WTC11 (cell line): Measurements from ENCODE around the gene MAGI2. TPM values are rescaled to one million over a fixed set of nuclear protein-coding genes. Genes with fewer than 3 reads are reported as not detected.

Source experiments
- ATAC-seq: fragments of 200-7000 bp; cut with Tn5 transposase; 2 replicates; pipeline ENCODE4 v1.10.0; 2021; ENCODE audit warnings: mild to moderate bottlenecking, moderate library complexity
- CTCF ChIA-PET: fragments of 300-600 bp; sonication (Branson Sonifier 250); formaldehyde crosslinking; loops from one replicate; lab custom pipeline; 2021; ENCODE audit warnings: antibody characterized with exemption; lab: Charles Lee
- POLR2A ChIA-PET: fragments of 350-600 bp; sonication (Branson Sonifier 250); formaldehyde crosslinking; loops from one replicate; lab custom pipeline; 2021; ENCODE audit warnings: antibody characterized with exemption; lab: Charles Lee
- DNase-seq: peaks from one replicate; pipeline ENCODE4 v3.0.0; 2021; ENCODE audit warnings: low spot score
- H3K27ac Mint-ChIP-seq: 2 replicates; pipeline ENCODE4 v1.8.0; 2021; ENCODE audit warnings: mixed read lengths
- H3K27me3 Mint-ChIP-seq: 2 replicates; pipeline ENCODE4 v1.8.0; 2021; ENCODE audit warnings: low read depth, mild to moderate bottlenecking, moderate library complexity, mixed read lengths
- H3K36me3 Mint-ChIP-seq: 2 replicates; pipeline ENCODE4 v1.8.0; 2021; ENCODE audit warnings: mixed read lengths
- H3K4me1 Mint-ChIP-seq: 2 replicates; pipeline ENCODE4 v1.8.0; 2022; ENCODE audit warnings: mixed read lengths
- H3K4me3 Mint-ChIP-seq: 2 replicates; pipeline ENCODE4 v1.8.0; 2021; ENCODE audit warnings: mild to moderate bottlenecking, moderate library complexity, mixed read lengths
- H3K9me3 Mint-ChIP-seq: 2 replicates; pipeline ENCODE4 v1.8.0; 2021; ENCODE audit warnings: mixed read lengths
- CBFB ChIP-seq: sonication (generic); formaldehyde crosslinking; IDR thresholded peaks from 2 replicates; pipeline ENCODE4 v1.8.1; 2022; ENCODE audit warnings: mild to moderate bottlenecking, low read depth, missing genetic modification reagents
- CREB1 ChIP-seq: sonication (generic); formaldehyde crosslinking; IDR thresholded peaks from 2 replicates; pipeline ENCODE4 v1.8.0; 2023; ENCODE audit warnings: mild to moderate bottlenecking, missing genetic modification reagents
- ESRRA ChIP-seq: sonication (generic); formaldehyde crosslinking; IDR thresholded peaks from 2 replicates; pipeline ENCODE4 v1.8.1; 2022; ENCODE audit warnings: mild to moderate bottlenecking, missing genetic modification reagents, borderline replicate concordance
- FOXK1 ChIP-seq: sonication (generic); formaldehyde crosslinking; IDR thresholded peaks from 2 replicates; pipeline ENCODE4 v1.8.0; 2022; ENCODE audit warnings: mild to moderate bottlenecking, moderate library complexity, missing genetic modification reagents
- GABPB1 ChIP-seq: sonication (generic); formaldehyde crosslinking; IDR thresholded peaks from 2 replicates; pipeline ENCODE4 v1.8.1; 2023; ENCODE audit warnings: mild to moderate bottlenecking, missing genetic modification reagents
- NR1H2 ChIP-seq: sonication (generic); formaldehyde crosslinking; IDR thresholded peaks from 2 replicates; pipeline ENCODE4 v1.9.0; 2021; ENCODE audit warnings: mild to moderate bottlenecking, moderate library complexity, missing genetic modification reagents
- OVOL2 ChIP-seq: fragments of 250-450 bp; sonication (Bioruptor Pico); IDR thresholded peaks from 2 replicates; pipeline ENCODE4 v1.9.0; 2021; ENCODE audit warnings: mild to moderate bottlenecking, borderline replicate concordance
- ZNF317 ChIP-seq: sonication (generic); formaldehyde crosslinking; IDR thresholded peaks from 2 replicates; pipeline ENCODE4 v1.8.1; 2023; ENCODE audit warnings: low read depth, mild to moderate bottlenecking, moderate library complexity, missing genetic modification reagents, borderline replicate concordance
- ZNF423 ChIP-seq: fragments of 250-450 bp; sonication (Bioruptor Pico); IDR thresholded peaks from 2 replicates; pipeline ENCODE4 v2.1.2; 2022; ENCODE audit warnings: mild to moderate bottlenecking, moderate library complexity
- total RNA-seq: library from RNA; stranded (reverse); gene quantifications from 3 replicates; pipeline ENCODE4 v1.2.3, GENCODE V29; 2021
- TF ChIP-seq, protein P1 (sequence below): fragments of 200-600 bp; IDR thresholded peaks from 2 replicates; pipeline ENCODE4 v1.8.0; 2022; ENCODE audit warnings: antibody characterized with exemption
- TF ChIP-seq, protein P2 (sequence below): fragments of 250-450 bp; sonication (Bioruptor Pico); IDR thresholded peaks from 2 replicates; pipeline ENCODE4 v1.9.0; 2021; ENCODE audit warnings: moderate library complexity, mild to moderate bottlenecking, inconsistent platforms, borderline replicate concordance
- TF ChIP-seq, protein P3 (sequence below): sonication (generic); formaldehyde crosslinking; IDR thresholded peaks from 2 replicates; pipeline ENCODE4 v1.8.1; 2022; ENCODE audit warnings: mild to moderate bottlenecking, missing genetic modification reagents, moderate library complexity, borderline replicate concordance
- TF ChIP-seq, protein P4 (sequence below): sonication (generic); formaldehyde crosslinking; IDR thresholded peaks from 2 replicates; pipeline ENCODE4 v1.8.1; 2023; ENCODE audit warnings: mild to moderate bottlenecking, missing genetic modification reagents, moderate library complexity
- TF ChIP-seq, protein P5 (sequence below): sonication (generic); formaldehyde crosslinking; IDR thresholded peaks from 2 replicates; pipeline ENCODE4 v1.8.0; 2023; ENCODE audit warnings: mild to moderate bottlenecking, missing genetic modification reagents

Gene MAGI2
- total RNA-seq, 1 experiment from 2014 or later, result 26.6 TPM

DNA sequence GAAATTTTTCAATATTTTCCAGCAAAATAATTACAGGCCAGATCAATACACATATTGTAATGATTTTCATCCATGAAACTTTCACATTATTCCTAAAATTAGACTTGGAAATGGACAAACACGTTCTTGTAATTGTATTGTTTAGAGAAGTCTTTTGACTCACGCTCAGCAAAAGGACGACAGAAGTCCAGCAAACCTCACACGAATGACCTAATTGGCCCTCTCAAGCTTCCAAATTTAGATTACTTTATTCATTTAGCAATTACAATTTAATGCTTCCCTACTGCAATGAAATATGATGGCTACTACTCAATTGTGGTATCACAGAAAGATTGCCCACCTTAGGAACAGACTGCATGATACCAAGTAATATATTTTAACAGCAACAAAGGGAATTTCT is 702.2 kb downstream of the MAGI2 start:
- CTCF ChIA-PET, result no interaction called here
- H3K9me3 Mint-ChIP-seq, result peaks cover 9% of the 10 kb centered on the region
- peaks cover 18% of the 10 kb centered on the region for H3K36me3 Mint-ChIP-seq
- H3K4me3 Mint-ChIP-seq, result no peak overlapping the region
- no peak overlapping the region for H3K27ac Mint-ChIP-seq
- DNase-seq, result no peak
- no peak for TF ChIP-seq OVOL2 (CRISPR knock-in tag)
- TF ChIP-seq GABPB1 (CRISPR knock-in tag), result no peak
- TF ChIP-seq, protein P1, sequence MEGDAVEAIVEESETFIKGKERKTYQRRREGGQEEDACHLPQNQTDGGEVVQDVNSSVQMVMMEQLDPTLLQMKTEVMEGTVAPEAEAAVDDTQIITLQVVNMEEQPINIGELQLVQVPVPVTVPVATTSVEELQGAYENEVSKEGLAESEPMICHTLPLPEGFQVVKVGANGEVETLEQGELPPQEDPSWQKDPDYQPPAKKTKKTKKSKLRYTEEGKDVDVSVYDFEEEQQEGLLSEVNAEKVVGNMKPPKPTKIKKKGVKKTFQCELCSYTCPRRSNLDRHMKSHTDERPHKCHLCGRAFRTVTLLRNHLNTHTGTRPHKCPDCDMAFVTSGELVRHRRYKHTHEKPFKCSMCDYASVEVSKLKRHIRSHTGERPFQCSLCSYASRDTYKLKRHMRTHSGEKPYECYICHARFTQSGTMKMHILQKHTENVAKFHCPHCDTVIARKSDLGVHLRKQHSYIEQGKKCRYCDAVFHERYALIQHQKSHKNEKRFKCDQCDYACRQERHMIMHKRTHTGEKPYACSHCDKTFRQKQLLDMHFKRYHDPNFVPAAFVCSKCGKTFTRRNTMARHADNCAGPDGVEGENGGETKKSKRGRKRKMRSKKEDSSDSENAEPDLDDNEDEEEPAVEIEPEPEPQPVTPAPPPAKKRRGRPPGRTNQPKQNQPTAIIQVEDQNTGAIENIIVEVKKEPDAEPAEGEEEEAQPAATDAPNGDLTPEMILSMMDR, result no peak
- TF ChIP-seq, all 79 proteins: peak for 0
- peaks cover 60% of the 10 kb centered on the region for H3K4me1 Mint-ChIP-seq
- H3K27me3 Mint-ChIP-seq, result no peaks in the 10 kb centered on the region
- ATAC-seq, result no peak
- POLR2A ChIA-PET, result no interaction called here

DNA sequence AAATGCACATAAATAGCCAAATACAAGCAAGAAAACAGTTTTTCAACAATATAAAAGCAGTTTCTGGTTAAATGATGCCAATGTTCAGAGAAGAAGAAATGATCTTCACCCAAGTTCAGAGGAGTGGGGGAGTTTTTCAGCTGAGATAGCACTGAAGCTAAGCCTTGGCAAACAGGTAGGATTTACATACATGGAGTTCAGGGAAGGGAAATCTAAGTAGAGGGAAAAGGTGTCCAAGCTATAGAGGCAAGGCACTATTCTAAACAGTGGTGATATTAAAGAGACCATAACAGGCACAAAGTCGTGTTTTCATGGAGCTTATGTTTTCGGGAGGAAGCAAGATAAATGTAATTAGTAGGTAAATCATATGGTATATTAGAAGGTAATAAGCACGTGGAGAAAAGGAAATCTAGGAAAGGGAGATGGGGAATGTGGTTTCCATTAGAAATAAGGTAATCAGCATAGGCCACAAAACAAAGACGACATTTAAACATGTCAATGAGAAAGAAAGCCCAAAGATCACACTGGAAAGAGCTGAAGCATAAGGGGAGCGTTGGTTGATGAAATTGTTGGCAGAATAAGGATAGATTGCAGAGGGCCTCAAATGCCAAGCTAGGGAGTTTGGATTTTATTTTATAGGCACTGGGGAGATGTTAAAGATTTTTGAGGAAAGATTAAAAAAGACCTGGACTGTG is 704.3 kb downstream of the MAGI2 start:
- peaks cover 67% of the 10 kb centered on the region for H3K4me1 Mint-ChIP-seq
- ChIA-PET POLR2A (no interaction called here), CTCF (interaction anchor here (0.7 to 1.5 kb wide), 2 partner anchors 20 to 238 kb away, joined by 3 read pairs; no protein-coding TSS in a partner anchor)
- ATAC-seq (peak; percentile 63), DNase-seq (no peak)
- H3K9me3 Mint-ChIP-seq, result peaks cover 9% of the 10 kb centered on the region
- no peak for TF ChIP-seq FOXK1 (CRISPR knock-in tag)
- TF ChIP-seq NR1H2 (CRISPR knock-in tag), result no peak
- TF ChIP-seq ESRRA (CRISPR knock-in tag), result no peak
- TF ChIP-seq, protein P2, sequence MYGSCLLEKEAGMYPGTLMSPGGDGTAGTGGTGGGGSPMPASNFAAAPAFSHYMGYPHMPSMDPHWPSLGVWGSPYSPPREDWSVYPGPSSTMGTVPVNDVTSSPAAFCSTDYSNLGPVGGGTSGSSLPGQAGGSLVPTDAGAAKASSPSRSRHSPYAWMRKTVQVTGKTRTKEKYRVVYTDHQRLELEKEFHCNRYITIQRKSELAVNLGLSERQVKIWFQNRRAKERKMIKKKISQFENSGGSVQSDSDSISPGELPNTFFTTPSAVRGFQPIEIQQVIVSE (CRISPR knock-in tag), result no peak
- TF ChIP-seq, protein P3, sequence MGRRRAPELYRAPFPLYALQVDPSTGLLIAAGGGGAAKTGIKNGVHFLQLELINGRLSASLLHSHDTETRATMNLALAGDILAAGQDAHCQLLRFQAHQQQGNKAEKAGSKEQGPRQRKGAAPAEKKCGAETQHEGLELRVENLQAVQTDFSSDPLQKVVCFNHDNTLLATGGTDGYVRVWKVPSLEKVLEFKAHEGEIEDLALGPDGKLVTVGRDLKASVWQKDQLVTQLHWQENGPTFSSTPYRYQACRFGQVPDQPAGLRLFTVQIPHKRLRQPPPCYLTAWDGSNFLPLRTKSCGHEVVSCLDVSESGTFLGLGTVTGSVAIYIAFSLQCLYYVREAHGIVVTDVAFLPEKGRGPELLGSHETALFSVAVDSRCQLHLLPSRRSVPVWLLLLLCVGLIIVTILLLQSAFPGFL (CRISPR knock-in tag), result no peak
- TF ChIP-seq CBFB (CRISPR knock-in tag), result no peak
- TF ChIP-seq, protein P4, sequence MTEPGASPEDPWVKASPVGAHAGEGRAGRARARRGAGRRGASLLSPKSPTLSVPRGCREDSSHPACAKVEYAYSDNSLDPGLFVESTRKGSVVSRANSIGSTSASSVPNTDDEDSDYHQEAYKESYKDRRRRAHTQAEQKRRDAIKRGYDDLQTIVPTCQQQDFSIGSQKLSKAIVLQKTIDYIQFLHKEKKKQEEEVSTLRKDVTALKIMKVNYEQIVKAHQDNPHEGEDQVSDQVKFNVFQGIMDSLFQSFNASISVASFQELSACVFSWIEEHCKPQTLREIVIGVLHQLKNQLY (CRISPR knock-in tag), result no peak
- TF ChIP-seq CREB1 (CRISPR knock-in tag), result no peak
- no peak for TF ChIP-seq ZNF317 (CRISPR knock-in tag)
- TF ChIP-seq, protein P5, sequence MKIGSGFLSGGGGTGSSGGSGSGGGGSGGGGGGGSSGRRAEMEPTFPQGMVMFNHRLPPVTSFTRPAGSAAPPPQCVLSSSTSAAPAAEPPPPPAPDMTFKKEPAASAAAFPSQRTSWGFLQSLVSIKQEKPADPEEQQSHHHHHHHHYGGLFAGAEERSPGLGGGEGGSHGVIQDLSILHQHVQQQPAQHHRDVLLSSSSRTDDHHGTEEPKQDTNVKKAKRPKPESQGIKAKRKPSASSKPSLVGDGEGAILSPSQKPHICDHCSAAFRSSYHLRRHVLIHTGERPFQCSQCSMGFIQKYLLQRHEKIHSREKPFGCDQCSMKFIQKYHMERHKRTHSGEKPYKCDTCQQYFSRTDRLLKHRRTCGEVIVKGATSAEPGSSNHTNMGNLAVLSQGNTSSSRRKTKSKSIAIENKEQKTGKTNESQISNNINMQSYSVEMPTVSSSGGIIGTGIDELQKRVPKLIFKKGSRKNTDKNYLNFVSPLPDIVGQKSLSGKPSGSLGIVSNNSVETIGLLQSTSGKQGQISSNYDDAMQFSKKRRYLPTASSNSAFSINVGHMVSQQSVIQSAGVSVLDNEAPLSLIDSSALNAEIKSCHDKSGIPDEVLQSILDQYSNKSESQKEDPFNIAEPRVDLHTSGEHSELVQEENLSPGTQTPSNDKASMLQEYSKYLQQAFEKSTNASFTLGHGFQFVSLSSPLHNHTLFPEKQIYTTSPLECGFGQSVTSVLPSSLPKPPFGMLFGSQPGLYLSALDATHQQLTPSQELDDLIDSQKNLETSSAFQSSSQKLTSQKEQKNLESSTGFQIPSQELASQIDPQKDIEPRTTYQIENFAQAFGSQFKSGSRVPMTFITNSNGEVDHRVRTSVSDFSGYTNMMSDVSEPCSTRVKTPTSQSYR (CRISPR knock-in tag), result no peak
- TF ChIP-seq ZNF423 (CRISPR knock-in tag), result no peak
- H3K4me3 Mint-ChIP-seq, result no peak overlapping the region
- no peaks in the 10 kb centered on the region for H3K27me3 Mint-ChIP-seq
- H3K27ac Mint-ChIP-seq, result peak overlapping the region; percentile 47
- peaks cover 14% of the 10 kb centered on the region for H3K36me3 Mint-ChIP-seq
